HTERT RPE-1 (cell line): ENCODE measurements around the gene DHX36.

Experiments used
- in situ Hi-C: fragments of 300-500 bp; cut with MboI; formaldehyde crosslinking; loops from 4 replicates; pipeline ENCODE4 v1.14.3; 2020; ENCODE audit warnings: low sequenced_read_pairs

Gene DHX36

GRCh38 chr3:154323891-154324738 lies at the start of gene DHX36:
Gene DHX36, minus strand, starts transcription at chr3:154324487. Its CDS starts 71 bp downstream, at chr3:154324416.
- in situ Hi-C loops = no loop called here

GRCh38 chr3:154367221-154367620 lies 42.9 kb upstream of the DHX36 start:
- in situ Hi-C loops = no loop called here

- in situ Hi-C loops = no loop called here
These were observed 40.6 kb upstream of the DHX36 start for GRCh38 chr3:154364849-154365248.

GRCh38 chr3:154361099-154361498 lies 36.8 kb upstream of the DHX36 start:
- in situ Hi-C loops = no loop called here

GRCh38 chr3:154356009-154356408 lies 31.7 kb upstream of the DHX36 start:
- in situ Hi-C loops = no loop called here

- in situ Hi-C loops = no loop called here
These were observed 24.9 kb upstream of the DHX36 start for GRCh38 chr3:154349223-154349622.

- in situ Hi-C loops = no loop called here
These were observed 21.3 kb upstream of the DHX36 start for GRCh38 chr3:154345422-154346122.

GRCh38 chr3:154338570-154338969 lies 14.3 kb upstream of the DHX36 start:
- in situ Hi-C loops = no loop called here

GRCh38 chr3:154338008-154338407 lies 13.7 kb upstream of the DHX36 start:
- in situ Hi-C loops = no loop called here

GRCh38 chr3:154334973-154335420 lies 10.7 kb upstream of the DHX36 start:
- in situ Hi-C loops = no loop called here

GRCh38 chr3:154327871-154328270 lies 3.6 kb upstream of the DHX36 start:
- in situ Hi-C loops = no loop called here

- in situ Hi-C loops = no loop called here
These were observed 632 bp upstream of the DHX36 start for GRCh38 chr3:154324919-154325318.

GRCh38 chr3:154316974-154317767 lies 7.1 kb downstream of the DHX36 start:
- in situ Hi-C loops = no loop called here

- in situ Hi-C loops = no loop called here
These were observed 10.1 kb downstream of the DHX36 start for GRCh38 chr3:154314152-154314551.

- in situ Hi-C loops = no loop called here
These were observed 13.4 kb downstream of the DHX36 start for GRCh38 chr3:154310840-154311239.

- in situ Hi-C loops = no loop called here
These were observed 16.9 kb downstream of the DHX36 start for GRCh38 chr3:154307363-154307762.

- in situ Hi-C loops = no loop called here
These were observed 19.4 kb downstream of the DHX36 start for GRCh38 chr3:154304936-154305335.

- in situ Hi-C loops = no loop called here
These were observed 20.0 kb downstream of the DHX36 start for GRCh38 chr3:154304116-154304786.

GRCh38 chr3:154301561-154301960 lies 22.7 kb downstream of the DHX36 start:
- in situ Hi-C loops = no loop called here

- in situ Hi-C loops = no loop called here
These were observed 30.3 kb downstream of the DHX36 start for GRCh38 chr3:154294016-154294415.

GRCh38 chr3:154290187-154290586 lies 34.1 kb downstream of the DHX36 start:
- in situ Hi-C loops = no loop called here
